ENCODE measurements around the gene XRCC1.

The XRCC1 gene

GRCh38 chr19:43574424-43575155 lies 737 bp downstream of the XRCC1 start:
- Histone ChIP-seq H3K4me3 (ENCODE audit: low read length) (peak overlapping the region; percentile 100), H3K79me2 (ENCODE audit: low read length) (peaks cover 19% of the 10 kb centered on the region), H3K4me2 (ENCODE audit: low read depth, low read length) (peak overlapping the region; percentile 79), H3K9me3 (replicated peaks; ENCODE audit: insufficient read depth, low read length) (no peaks in the 10 kb centered on the region), H4K20me1 (ENCODE audit: insufficient read depth, low read length) (no peaks in the 10 kb centered on the region), H3K27me3 (replicated peaks; ENCODE audit: insufficient read depth, low read length) (peaks cover 19% of the 10 kb centered on the region; the same call in 1 of the 2 replicates), H3K9me2 (replicated peaks; ENCODE audit: insufficient read depth, low read length) (no peaks in the 10 kb centered on the region), H3F3A (ENCODE audit: insufficient read depth, low read length) (no peaks in the 10 kb centered on the region), H3K9ac (ENCODE audit: low read length) (peak overlapping the region; percentile 97), H3K4me1 (ENCODE audit: low read length) (peaks cover 4% of the 10 kb centered on the region; the same call in 1 of the 2 replicates), H2AFZ (ENCODE audit: low read length) (peak overlapping the region; percentile 96), H3K27ac (ENCODE audit: low read length) (peak overlapping the region; percentile 53; the same call in 1 of the 2 replicates), H3K36me3 (replicated peaks; ENCODE audit: insufficient read depth, low read length) (no peaks in the 10 kb centered on the region)
- DNase-seq, result no peak
- TF ChIP-seq EZH2 (optimal IDR thresholded peaks at IDR 0.05; ENCODE audit: low read depth, low read length) (no peak), CTCF (IDR thresholded peaks at IDR 0.05; ENCODE audit: low read length) (no peak), EZH2phosphoT487 (IDR thresholded peaks at IDR 0.05; ENCODE audit: low read length) (no peak)

- Histone ChIP-seq H3K79me2 (ENCODE audit: low read length) (peaks cover 19% of the 10 kb centered on the region), H3K4me1 (ENCODE audit: low read length) (peaks cover 4% of the 10 kb centered on the region; the same call in 1 of the 2 replicates), H3K27me3 (replicated peaks; ENCODE audit: insufficient read depth, low read length) (0 out of 2 replicates have a peak, but pooled peaks cover 9% of the 10 kb centered on the region), H3K27ac (ENCODE audit: low read length) (no peak overlapping the region), H3K36me3 (replicated peaks; ENCODE audit: insufficient read depth, low read length) (no peaks in the 10 kb centered on the region), H3K9ac (ENCODE audit: low read length) (no peak overlapping the region), H4K20me1 (ENCODE audit: insufficient read depth, low read length) (no peaks in the 10 kb centered on the region), H3K4me2 (ENCODE audit: low read depth, low read length) (no peak overlapping the region), H3K9me3 (replicated peaks; ENCODE audit: insufficient read depth, low read length) (no peaks in the 10 kb centered on the region), H3F3A (ENCODE audit: insufficient read depth, low read length) (no peaks in the 10 kb centered on the region), H2AFZ (ENCODE audit: low read length) (no peak overlapping the region), H3K9me2 (replicated peaks; ENCODE audit: insufficient read depth, low read length) (no peaks in the 10 kb centered on the region), H3K4me3 (ENCODE audit: low read length) (no peak overlapping the region)
- DNase-seq, result no peak
- TF ChIP-seq EZH2 (optimal IDR thresholded peaks at IDR 0.05; ENCODE audit: low read depth, low read length) (no peak), EZH2phosphoT487 (IDR thresholded peaks at IDR 0.05; ENCODE audit: low read length) (no peak), CTCF (IDR thresholded peaks at IDR 0.05; ENCODE audit: low read length) (no peak)
These were observed 3.1 kb downstream of the XRCC1 start for GRCh38 chr19:43572171-43572588.

- TF ChIP-seq EZH2 (optimal IDR thresholded peaks at IDR 0.05; ENCODE audit: low read depth, low read length), result no peak
- no peak for TF ChIP-seq EZH2phosphoT487 (IDR thresholded peaks at IDR 0.05; ENCODE audit: low read length)
- TF ChIP-seq CTCF (IDR thresholded peaks at IDR 0.05; ENCODE audit: low read length), result no peak
- no peak overlapping the region for H3K4me2 ChIP-seq (ENCODE audit: low read depth, low read length)
These were observed 5.0 kb downstream of the XRCC1 start for GRCh38 chr19:43570174-43570791.

More at GRCh38 chr19:43570174-43570791, 5.0 kb downstream of the XRCC1 start:
- H3K4me3 ChIP-seq (ENCODE audit: low read length), result no peak overlapping the region
- no peaks in the 10 kb centered on the region for H3F3A ChIP-seq (ENCODE audit: insufficient read depth, low read length)
- no peak for DNase-seq
- H4K20me1 ChIP-seq (ENCODE audit: insufficient read depth, low read length), result no peaks in the 10 kb centered on the region
- no peak overlapping the region for H3K9ac ChIP-seq (ENCODE audit: low read length)
- no peaks in the 10 kb centered on the region for H3K9me2 ChIP-seq (replicated peaks; ENCODE audit: insufficient read depth, low read length)
- H3K36me3 ChIP-seq (replicated peaks; ENCODE audit: insufficient read depth, low read length), result no peaks in the 10 kb centered on the region
- no peaks in the 10 kb centered on the region for H3K4me1 ChIP-seq (ENCODE audit: low read length)
- peaks cover 18% of the 10 kb centered on the region for H3K79me2 ChIP-seq (ENCODE audit: low read length)
- no peak overlapping the region for H3K27ac ChIP-seq (ENCODE audit: low read length)
- H2AFZ ChIP-seq (ENCODE audit: low read length), result no peak overlapping the region
- H3K9me3 ChIP-seq (replicated peaks; ENCODE audit: insufficient read depth, low read length), result no peaks in the 10 kb centered on the region
- no peaks in the 10 kb centered on the region for H3K27me3 ChIP-seq (replicated peaks; ENCODE audit: insufficient read depth, low read length)
